ENCODE measurements around the gene SORBS1. TPM values are rescaled to one million over a fixed set of nuclear protein-coding genes. Genes with fewer than 3 reads are reported as not detected.

SORBS1 gene
- total and polyA plus RNA-seq, 2 of the 13 experiments (the other 11 are each of a cell fraction or from before 2014, with no cell fraction given): 16.8 to 39.8 TPM

- TF ChIP-seq, protein P1, sequence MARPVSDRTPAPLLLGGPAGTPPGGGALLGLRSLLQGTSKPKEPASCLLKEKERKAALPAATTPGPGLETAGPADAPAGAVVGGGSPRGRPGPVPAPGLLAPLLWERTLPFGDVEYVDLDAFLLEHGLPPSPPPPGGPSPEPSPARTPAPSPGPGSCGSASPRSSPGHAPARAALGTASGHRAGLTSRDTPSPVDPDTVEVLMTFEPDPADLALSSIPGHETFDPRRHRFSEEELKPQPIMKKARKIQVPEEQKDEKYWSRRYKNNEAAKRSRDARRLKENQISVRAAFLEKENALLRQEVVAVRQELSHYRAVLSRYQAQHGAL (CRISPR knock-in tag; IDR thresholded peaks at IDR 0.05; ENCODE audit: not compliant biosample characterization): no peak
- TF ChIP-seq, protein P2, sequence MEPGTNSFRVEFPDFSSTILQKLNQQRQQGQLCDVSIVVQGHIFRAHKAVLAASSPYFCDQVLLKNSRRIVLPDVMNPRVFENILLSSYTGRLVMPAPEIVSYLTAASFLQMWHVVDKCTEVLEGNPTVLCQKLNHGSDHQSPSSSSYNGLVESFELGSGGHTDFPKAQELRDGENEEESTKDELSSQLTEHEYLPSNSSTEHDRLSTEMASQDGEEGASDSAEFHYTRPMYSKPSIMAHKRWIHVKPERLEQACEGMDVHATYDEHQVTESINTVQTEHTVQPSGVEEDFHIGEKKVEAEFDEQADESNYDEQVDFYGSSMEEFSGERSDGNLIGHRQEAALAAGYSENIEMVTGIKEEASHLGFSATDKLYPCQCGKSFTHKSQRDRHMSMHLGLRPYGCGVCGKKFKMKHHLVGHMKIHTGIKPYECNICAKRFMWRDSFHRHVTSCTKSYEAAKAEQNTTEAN (CRISPR knock-in tag; conservative IDR thresholded peaks at IDR 0.05): no peak
- no peak for TF ChIP-seq ZNF280D (CRISPR knock-in tag; IDR thresholded peaks at IDR 0.05)
- no peak for TF ChIP-seq HOXA7 (CRISPR knock-in tag; IDR thresholded peaks at IDR 0.05)
- TF ChIP-seq NPAS2 (CRISPR knock-in tag; IDR thresholded peaks at IDR 0.05; ENCODE audit: borderline replicate concordance): no peak
- peak; percentile 50; the same call in 1 of the 2 replicates for TF ChIP-seq ARID3A (IDR thresholded peaks at IDR 0.05; ENCODE audit: low read depth, low read length)
- TF ChIP-seq ZNF737 (CRISPR knock-in tag; IDR thresholded peaks at IDR 0.05; ENCODE audit: borderline replicate concordance): no peak
- peak; percentile 74 for TF ChIP-seq PHF21A (CRISPR knock-in tag; IDR thresholded peaks at IDR 0.05)
- no peak for TF ChIP-seq MZF1 (CRISPR knock-in tag; IDR thresholded peaks at IDR 0.05; ENCODE audit: borderline replicate concordance)
- peak; percentile 85; the same call in 1 of the 2 replicates for TF ChIP-seq NCOR1 (IDR thresholded peaks at IDR 0.05; ENCODE audit: borderline replicate concordance, low read length)
- no peak for TF ChIP-seq SP140L (CRISPR knock-in tag; IDR thresholded peaks at IDR 0.05; ENCODE audit: borderline replicate concordance)
- no peak for TF ChIP-seq ZNF556 (CRISPR knock-in tag; IDR thresholded peaks at IDR 0.05; ENCODE audit: borderline replicate concordance)
- no peak for TF ChIP-seq FUBP1 (CRISPR knock-in tag; IDR thresholded peaks at IDR 0.05; ENCODE audit: borderline replicate concordance)
- no peak for TF ChIP-seq ZNF790 (CRISPR knock-in tag; IDR thresholded peaks at IDR 0.05; ENCODE audit: borderline replicate concordance)
- no peak for TF ChIP-seq EEA1 (CRISPR knock-in tag; IDR thresholded peaks at IDR 0.05; ENCODE audit: borderline replicate concordance)
- no peak for TF ChIP-seq PTBP1 (IDR thresholded peaks at IDR 0.05; ENCODE audit: low read depth, low read length, poor library complexity, severe bottlenecking)
- peak; percentile 20; the same call in 1 of the 2 replicates for TF ChIP-seq THAP11 (CRISPR knock-in tag; IDR thresholded peaks at IDR 0.05)
- TF ChIP-seq ZNF138 (CRISPR knock-in tag; IDR thresholded peaks at IDR 0.05; ENCODE audit: low read depth): no peak
- peak; percentile 71; the same call in 1 of the 2 replicates for TF ChIP-seq NFIC (IDR thresholded peaks at IDR 0.05; ENCODE audit: low read length)
- TF ChIP-seq DNMT1 (CRISPR knock-in tag; IDR thresholded peaks at IDR 0.05): no peak
Measured at GRCh38 chr10:95539560-95540284, 21.4 kb downstream of the SORBS1 start (continued).
